Stimulated activated CD8-positive, alpha-beta memory T cell treated with anti-CD3 and anti-CD28 coated beads, Interleukin-4, amount 100 ng/mL, for 4 hours (primary cell): Measurements from ENCODE around the gene GOLGA8H.
"Not testable (repeated sequence)": the region's sequence is repeated elsewhere in the genome, so short reads cannot be mapped to it uniquely, and the experiment has no call there.

Experiments used
- DNase-seq, 2 donors: peaks; one replicate each; pipeline ENCODE4 v3.0.0-alpha.2; 2020; ENCODE audit warnings: low read depth in 2 of 2, low spot score in 1 of 2

Gene GOLGA8H, protein sequence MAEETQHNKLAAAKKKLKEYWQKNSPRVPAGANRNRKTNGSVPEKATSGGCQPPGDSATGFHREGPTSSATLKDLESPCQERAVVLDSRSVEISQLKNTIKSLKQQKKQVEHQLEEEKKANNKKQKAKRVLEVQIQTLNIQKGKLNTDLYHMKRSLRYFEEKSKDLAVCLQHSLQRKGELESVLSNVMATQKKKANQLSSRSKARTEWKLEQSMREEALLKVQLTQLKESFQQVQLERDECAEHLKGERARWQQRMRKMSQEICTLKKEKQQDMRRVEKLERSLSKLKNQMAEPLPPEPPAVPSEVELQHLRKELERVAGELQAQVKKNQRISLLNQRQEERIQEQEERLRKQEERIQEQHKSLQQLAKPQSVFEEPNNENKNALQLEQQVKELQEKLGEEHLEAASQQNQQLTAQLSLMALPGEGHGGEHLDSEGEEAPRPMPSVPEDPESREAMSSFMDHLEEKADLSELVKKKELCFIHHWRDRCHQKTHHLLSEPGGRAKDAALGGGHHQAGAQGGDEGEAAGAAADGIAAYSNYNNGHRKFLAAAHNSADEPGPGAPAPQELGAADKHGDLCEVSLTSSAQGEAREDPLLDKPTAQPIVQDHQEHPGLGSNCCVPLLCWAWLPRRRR

DNA sequence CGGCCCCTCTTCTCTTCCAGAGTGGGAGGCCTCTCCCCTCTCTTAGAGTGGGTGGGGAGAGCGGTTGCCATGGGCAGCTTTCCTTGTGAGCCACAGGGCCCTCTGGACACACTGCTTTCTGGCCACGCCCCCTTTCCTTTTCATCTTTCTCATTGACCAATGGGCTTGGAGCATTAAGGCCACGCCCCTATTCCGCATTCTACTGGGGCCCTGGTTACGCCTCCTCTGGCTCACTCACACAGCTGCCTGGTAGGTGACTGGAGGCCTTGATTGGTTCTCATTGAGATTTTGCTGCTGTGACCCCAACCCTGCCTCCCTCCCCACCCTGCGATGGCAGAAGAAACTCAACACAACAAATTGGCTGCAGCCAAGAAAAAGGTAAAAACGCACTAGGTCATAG, at the start of gene GOLGA8H:
GOLGA8H (plus strand) TSS at position 233 of the 400 bp plus-strand sequence; CDS start at position 331, 98 bp downstream.
- not testable (repeated sequence) for DNase-seq

DNA sequence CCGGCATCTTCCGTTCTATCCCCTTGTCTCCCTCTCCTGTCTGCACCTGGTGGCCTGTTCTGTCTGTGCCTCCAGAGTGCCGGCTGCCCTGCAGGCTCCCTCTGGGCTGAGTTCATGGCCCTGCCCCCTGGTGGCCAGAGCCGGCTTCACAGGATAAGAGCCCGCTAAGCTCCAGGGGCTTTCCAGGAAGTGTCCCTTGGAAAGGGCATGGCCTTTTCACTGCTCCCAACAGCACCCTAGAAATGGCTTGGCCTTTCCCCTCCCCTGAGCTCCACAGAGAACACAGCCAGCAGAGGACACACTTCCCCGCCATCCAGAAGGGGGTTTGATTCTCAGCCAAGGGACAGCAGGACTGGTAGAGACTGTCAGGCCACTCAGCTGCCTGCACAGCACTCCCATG, 36.9 kb upstream of the GOLGA8H start:
- not testable (repeated sequence) for DNase-seq

DNA sequence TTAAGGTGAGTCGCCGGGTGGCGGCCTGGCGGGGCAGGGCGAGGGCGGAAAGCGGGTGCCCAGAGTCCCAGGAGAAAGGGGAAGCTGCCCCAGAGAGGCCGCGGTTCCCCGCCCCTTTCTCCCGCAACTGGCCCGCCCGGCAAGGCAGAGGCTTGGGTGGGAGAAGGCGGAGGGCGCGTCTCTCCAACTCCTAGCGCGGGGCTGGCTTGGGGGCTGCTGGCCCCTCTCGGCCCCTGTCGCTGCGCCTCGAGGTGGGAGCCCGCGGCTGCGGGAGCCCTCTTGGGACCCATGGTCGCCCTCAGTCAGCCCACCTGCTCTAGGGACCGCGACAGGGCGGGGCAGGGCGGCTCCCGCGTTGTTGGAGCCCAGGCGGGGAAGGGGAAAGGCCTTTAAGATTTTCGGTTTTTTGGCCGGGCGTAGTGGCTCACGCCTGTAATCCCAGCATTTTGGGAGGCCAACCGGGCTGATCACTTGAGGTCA, 30.8 kb upstream of the GOLGA8H start:
- not testable (repeated sequence) for DNase-seq

DNA sequence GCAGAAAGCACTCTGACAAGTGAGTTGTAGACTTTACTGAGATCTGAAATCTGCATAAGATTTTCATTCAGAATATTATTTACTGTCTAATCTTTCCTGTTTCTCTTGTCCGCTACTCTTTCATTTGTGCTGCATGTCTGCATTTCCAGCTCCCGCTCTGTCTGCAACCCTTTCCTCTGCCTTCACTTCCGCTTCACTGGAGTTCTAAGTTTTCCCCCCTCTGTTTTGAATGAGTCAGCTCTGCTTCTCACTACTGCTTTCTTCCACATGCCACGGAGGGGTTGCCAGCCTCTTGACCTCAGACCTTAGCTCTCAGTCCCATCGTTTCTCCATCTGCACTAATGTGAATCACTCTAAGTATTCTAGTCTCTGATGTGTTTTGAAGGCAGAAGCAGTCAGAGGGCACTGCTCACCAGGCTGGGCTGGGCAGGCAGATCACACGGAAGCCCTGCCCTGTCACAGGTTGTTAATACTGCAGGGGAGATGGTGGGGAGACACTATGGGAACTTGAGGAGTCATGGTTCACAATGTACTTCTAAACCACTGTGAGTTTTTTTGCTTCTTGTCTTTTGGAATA, 24.3 kb upstream of the GOLGA8H start:
- DNase-seq: not testable (repeated sequence)

DNA sequence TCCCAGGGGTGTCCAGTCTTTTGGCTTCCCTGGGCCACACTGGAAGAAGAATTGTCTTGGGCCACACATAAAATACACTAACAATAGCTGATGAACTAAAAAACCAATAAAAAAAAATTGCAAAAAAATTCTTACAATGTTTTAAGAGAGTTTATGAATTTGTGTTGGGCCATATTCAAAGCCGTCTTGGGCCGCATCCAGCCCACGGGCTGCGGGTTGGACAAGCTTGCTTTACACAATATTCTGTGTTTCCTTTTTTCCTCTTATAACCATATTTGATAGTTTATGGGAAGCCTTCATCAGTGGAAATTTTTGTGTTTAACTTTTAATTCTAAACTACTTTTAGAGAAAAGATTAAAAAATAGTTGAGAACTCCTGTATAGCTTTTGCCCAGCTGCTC, 23.1 kb upstream of the GOLGA8H start:
- DNase-seq: not testable (repeated sequence)

DNA sequence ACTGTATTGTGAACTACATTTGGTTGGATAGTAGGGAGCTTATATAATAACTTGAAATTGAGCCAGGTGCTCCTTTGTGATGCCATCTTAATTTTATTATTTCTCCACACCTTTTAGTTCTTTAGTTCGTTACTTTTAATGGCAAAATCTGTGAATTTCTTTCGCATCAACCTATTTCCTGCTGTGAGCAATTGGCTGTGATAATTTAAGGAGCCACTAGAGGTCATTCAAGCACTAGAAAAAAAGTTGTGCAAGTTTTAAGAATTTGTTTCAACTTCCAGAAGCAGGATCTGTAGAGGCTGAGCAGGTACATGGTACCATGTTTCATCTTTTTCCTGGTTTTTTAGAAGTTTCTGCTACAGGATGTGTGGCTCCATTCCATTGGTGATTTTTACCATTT, 4.9 kb upstream of the GOLGA8H start:
- DNase-seq: not testable (repeated sequence)

DNA sequence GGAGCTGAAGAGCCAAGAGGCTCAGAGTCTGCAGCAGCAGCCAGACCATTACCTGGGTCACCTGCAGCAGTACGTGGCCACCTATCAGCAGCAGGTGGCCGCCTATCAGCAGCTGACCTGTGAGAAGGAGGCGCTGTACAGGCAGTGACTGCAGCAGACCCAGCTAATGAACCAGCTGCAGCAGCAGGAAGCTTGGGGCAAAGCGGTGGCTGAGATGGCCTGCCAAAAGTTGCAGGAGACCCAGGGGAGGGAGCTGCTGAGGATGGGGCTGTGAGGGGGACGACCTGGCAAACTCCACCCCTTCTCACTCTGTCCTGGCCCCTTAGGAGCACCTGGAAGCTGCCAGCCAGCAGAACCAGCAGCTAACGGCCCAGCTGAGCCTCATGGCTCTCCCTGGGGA, 8.4 kb downstream of the GOLGA8H start:
- not testable (repeated sequence) for DNase-seq

DNA sequence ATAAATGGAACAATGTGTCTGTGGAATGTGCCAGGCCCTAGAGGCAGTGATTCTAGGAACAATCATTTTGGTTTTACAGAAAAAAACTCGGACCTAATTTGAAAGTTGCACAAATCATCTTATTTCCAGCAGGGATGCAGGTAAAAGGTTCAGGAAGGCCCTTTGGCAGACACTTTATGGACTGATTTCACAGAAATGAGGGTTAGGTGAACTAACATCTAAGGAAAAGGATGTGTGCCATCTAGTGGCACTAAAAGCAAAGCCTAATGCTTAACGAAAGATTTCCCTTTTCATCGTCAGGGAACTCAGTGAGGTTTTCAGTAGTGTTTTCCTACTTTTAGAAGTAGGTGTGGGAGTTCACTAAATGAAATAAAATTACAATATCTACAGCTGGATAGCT, 17.5 kb downstream of the GOLGA8H start:
- DNase-seq: not testable (repeated sequence)

DNA sequence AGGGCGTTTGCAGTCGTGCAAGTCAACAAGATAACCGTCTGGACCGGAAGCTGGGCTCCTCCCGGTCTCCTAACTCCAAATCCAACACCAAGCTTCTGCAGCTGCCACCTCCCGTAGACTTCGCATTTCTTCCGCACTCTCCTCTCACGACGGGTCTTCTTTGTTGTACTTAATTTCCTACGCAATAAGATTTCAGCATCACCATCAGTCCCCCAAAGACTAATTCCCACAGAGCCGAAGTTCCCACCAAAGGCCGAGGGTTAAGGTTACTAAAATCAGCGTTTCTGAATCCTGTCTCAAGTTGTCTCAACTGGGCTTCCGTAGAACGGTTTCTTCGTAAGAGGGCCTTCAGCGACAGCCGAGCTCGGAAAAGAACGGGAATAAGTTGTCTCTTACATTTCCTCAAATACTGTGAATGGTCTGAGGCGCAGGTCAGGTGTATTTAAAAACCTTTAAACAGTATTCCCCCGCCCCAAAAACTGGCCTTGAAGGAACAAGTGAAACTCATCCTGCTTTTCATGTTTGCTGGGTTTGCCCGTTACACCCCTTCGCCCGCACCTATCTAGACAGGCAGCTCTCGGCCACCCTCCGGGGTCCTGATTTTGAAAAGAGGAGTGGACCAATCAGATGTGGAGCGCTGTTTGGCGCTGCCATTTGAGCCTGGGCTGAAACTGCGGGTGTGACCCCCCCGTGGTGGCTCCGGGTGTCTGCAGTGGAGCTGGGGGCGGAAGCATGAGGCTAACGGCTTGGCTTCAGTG, 21.8 kb downstream of the GOLGA8H start, which contains the start of gene ARHGAP11B:
ARHGAP11B (plus strand) TSS at position 693 of the 758 bp plus-strand sequence.
- DNase-seq: peak; percentile 80 to 89

DNA sequence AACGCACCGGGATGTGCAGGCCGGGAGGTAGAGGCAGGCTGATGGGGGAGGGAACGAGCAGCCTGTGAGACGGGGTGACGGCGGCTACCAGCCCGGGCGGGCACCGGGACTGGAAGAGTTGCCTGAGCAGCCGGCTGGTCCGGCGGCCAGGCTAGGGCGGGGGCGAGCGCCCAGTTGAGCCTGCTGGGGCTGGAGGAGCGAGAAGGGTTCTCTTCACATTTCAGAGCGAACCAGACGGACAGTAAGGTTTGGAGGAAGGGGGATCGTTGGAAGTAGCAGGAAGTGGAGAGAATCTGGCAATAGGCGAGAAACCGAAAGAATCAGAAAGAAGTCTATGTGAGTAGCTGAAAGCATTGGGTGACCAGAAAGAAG, 22.4 kb downstream of the GOLGA8H start:
- DNase-seq: not testable (repeated sequence)

DNA sequence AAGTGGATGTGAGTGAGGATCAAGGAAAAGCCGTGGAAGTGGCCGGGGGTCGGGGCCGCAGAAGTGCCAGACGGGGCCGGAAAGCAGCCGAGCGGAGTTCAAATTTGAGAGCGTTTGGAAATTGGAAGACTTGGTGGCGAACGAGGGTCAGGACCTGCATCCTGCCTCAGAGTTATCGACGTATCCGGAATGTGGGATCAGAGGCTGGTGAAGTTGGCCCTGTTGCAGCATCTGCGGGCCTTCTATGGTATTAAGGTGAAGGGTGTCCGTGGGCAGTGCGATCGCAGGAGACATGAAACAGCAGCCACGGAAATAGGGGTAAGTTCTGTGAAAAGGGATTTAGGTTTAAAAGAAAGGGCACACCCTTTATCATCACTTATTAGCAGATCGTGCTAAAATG, 22.8 kb downstream of the GOLGA8H start:
- not testable (repeated sequence) for DNase-seq

DNA sequence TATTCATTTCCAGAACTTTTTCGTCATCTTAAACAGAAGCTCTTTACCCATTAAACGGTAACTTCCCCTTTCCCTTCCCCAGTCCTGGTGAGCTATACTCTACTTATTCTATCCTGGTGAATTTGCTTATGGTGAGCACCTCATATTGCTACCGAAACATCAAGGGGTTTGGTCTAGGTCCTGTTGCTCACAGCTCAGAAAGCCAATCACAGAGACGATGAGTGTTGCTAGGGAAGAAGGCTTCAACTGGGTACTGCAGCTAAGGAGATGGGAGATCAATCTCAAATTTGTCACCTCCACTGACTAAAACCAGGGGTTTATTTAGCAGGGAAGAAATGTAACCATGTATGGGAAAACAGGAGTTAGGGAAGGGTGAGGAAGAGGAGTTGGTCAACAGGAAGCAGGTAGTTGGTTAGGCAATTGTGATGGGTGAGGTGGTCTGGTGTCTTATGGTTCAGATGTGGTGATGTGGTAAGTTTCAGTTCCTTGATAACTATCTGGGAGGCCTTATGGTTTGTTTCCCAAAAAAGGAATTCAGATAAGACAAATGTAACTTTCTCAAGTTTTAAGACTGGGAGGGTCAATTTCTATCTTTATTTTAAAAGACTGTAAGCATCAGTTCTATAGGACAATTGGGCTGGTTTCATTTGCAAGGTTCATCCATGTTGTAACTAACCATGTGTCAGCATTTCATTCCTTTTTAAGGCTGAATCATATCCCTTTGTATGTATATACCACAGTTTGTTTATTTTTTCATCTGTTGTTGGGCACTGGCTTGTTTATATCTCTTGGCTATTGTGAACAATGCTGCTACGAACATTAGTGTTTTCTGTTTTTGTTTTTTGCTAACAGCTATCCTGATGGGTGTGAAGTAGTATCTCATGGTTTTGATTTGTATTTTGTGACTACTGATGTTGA, 46.4 kb downstream of the GOLGA8H start:
- DNase-seq: no peak

DNA sequence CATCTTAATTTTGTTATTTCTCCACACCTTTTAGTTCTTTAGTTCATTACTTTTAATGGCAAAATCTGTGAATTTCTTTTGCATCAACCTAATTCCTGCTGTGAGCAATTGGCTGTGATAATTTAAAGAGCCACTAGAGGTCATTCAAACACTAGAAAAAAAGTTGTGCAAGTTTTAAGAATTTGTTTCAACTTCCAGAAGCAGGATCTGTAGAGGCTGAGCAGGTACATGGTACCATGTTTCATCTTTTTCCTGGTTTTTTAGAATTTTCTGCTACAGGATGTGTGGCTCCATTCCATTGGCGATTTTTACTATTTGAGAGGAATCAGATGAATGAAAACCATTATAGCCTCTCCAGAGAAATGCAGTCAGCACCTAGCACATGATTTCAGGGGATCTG, 57.3 kb downstream of the GOLGA8H start:
- not testable (repeated sequence) for DNase-seq
